Activated CD8-positive, alpha-beta memory T cell treated with anti-CD3 and anti-CD28 coated beads, Interleukin-2, amount 50 U/mL, for 1 hour (primary cell): ENCODE measurements around the gene CAPN14.
A peak's percentile ranks its signal among the peaks of the same experiment; 100 is the strongest.

Experiments used
- DNase-seq: peaks from one replicate; pipeline ENCODE4 v3.0.0-alpha.2; 2020; ENCODE audit errors: extremely low read depth

Gene CAPN14

DNA sequence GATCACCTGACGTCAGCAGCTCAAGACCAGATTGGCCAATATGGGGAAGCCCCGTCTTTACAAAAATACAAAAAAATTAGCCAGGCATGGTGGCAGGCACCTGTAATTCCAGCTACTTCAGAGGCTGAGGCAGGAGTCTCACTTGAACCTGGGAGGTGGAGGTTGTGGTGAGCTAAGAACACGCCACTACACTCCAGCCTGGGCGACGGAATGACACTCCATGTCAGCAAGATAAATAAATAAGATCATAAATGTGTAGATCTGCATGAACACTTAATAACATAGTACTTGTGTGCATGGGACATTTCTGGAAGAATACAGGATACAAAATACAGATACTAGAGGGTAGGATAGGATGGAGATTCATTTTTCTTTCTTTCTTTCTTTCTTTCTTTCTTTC, 25.7 kb upstream of the CAPN14 start:
- no peak for DNase-seq

DNA sequence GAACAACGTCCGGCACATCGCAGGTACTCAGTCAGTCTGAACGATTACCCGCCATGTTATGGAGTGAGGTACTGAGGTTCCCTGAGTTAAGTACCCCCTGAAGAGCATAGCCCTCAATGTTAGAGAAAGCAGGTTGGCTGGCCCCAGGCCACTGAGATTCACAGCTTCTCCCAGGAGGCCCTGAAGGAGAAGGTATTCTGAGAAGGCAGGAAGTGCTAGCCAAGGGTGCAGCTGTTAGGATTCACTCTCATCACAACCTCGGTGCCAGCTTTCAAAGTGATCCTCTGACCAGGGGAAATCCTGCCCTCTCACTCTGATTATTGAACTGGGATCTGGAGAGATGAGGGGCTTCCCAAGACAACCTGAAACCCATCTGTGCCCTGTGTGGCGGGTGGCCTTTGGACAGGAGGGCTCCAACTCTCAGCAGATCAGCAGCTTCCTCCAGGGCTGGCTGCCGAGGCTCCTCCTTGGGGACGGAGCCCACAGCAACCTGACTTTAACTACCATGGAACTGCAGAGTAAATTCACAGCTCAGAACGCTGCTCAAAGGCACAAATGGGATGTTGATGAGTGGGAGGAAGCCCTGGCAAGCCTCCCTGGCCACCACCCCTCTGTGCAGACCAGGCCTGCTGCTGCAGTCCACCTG, 24.4 kb upstream of the CAPN14 start:
- no peak for DNase-seq

DNA sequence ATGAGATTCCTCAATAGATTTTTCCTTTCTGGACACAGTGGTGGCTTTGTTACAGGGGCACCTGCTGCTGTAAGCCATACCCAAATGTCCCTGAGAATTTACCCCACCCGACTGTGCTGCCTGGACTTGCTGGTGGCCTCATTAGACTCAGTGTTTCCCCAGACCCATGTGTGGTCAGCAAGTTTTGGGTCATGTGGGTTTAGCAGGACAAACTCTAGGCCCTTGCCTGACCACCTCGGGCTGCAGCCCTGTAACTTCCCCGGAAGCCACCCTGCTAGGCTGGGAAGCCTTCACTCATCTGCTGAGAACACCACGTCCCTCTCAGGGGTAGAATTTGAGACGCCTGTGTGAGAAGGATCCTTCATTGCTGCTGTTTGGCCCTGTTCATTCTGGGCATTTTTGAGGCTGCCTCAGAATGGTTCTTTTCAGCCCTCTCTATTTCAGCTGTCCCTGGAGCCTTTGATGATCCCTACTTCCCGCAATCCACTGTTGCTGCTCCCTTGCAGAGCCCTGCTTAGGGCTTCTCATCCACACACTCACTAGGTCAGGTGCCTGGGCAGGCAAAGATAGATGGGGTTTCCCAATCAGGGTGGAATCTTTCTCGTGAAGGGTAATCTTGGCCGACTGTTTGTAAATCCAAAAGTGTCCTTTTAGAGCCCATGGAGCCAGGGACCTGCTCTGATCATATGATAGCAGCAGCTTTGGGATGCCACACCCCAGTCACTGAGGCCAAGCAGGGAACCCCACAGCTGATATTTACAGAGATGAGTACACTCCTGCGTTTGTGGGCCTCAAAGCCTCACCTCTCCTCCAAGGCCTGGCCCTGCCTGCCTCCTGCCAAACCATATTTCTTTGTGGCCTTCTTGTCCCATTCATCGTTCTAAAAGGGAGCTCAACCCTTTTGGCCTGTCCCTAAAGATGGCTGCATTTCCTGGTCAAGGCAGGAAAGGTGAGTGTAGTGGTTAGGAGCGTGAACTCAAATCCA, 23.4 kb upstream of the CAPN14 start:
- DNase-seq = no peak

DNA sequence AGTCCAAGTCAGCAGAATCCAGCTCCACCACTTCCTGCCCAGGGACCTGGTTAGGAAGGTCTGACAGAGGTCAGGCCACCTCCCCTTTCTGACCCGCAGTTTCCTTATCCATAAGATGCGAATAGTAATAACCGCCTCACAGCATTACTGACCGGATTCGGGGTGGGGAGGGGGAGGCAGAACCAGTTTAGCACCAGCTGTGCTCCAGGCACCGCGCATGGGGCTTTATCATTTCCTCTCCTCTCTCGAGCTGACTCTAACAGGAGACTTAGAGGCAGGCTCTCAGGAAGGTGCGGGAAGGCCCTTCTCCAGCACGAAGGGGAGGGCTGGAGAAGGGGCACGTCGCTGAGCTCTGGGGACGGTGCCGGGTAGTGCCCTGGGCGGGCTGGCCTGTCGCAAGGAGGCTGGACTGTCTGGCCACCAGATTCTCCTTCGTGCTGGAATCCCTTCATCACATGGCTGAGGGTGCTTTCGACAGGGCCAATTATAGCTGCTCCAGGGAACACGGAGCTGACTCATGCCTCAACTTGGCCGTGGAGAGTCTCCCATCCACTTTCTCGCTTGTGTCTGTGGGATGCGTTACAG, 22.4 kb upstream of the CAPN14 start:
- DNase-seq = no peak

DNA sequence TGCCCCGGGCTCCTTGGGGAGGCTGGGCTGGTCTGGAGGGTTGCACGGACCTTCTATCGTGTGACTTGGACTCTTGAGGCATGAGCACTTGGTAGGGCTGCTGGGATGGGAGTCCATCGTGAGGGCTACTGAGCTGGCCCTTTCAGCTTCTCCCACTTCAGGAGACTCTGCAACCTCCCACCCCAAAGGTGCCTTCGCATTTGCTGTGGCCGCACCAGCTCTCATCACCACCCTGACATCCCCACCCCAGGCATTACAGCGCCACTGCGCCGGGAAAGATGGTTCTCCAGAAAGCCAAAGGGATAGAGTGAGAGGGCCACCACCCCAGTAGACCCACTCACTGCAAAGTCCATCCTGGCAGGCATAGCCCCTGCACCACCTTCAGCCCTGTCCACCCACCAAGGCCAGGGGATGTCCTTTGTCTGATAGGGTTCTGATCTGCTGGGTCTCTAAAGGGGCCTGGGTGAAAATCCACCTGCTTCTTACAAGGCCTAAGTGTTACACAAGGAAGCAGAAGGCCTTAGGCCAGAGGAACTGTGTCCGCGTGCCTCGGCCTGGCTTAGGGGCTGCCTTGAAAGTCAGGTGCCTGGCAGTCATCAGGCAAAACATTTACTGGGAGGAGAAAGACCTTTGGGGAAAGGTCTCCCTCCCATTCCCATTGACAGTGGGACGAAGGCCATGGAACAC, 21.7 kb upstream of the CAPN14 start:
- no peak for DNase-seq

DNA sequence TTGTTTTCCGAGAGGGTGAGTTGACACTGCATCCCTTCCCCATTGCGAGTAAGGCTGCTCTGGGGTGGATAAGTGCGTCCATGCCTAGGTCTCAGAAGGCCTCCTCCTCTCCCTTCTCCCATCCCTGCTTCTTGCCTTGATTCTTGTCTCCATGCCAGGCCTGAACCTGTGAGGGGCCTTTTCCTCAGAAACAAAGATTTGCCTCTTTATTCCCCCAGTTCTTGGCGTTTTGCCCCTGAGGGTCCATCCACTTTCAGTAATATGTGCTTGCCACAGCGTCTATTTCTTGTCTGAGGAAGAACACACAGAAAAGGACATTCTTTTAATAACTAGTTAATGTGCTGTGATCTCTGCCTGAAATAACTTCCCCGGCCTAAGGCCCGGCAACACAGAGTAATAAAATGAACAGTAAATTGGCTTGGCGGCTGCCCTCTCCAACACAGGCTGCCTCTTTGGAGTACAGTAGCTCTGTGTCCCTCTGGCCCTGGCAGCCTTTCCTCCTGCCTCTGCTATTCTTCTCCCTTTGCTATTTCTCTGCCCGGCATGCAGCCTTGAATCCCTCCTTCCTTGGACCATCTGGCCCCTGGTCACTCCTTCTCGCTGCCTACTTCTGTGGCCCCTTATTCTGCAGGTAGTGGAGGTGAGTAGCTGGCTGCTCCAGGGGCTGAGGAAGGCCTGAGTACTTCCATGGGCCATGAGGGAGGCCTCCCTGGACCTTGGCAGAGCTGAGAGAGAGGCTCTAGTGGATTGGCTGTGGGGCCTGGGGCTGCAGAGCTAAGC, 21.0 kb upstream of the CAPN14 start:
- no peak for DNase-seq

DNA sequence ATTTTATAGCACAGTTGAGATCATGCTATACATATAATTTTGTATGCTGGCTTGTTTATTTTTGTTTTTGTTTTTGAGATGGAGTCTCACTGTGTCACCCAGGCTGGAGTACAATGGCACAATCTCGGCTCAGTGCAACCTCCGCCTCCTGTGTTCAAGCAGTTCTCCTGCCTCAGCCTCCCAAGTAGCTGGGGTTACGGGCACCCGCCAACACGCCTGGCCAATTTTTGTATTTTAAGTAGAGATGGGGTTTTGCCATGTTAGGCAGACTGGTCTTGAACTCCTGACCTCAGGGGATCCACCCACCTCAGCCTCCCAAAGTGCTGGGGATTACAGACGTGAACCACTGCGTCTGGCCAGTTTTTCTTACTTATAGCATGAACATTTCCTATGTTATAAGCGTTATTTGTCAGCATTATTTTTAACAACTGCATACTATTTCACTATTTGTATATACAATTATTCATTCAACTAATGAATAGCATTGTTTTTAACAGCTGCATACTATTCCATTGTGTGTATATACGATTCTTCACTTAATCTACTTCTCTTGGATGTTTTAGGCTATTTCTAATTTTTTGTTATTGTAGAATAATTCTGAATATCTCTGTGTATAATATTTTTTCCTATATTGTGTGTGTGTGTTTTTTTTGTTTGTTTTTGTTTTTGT, 20.2 kb upstream of the CAPN14 start:
- no peak for DNase-seq

DNA sequence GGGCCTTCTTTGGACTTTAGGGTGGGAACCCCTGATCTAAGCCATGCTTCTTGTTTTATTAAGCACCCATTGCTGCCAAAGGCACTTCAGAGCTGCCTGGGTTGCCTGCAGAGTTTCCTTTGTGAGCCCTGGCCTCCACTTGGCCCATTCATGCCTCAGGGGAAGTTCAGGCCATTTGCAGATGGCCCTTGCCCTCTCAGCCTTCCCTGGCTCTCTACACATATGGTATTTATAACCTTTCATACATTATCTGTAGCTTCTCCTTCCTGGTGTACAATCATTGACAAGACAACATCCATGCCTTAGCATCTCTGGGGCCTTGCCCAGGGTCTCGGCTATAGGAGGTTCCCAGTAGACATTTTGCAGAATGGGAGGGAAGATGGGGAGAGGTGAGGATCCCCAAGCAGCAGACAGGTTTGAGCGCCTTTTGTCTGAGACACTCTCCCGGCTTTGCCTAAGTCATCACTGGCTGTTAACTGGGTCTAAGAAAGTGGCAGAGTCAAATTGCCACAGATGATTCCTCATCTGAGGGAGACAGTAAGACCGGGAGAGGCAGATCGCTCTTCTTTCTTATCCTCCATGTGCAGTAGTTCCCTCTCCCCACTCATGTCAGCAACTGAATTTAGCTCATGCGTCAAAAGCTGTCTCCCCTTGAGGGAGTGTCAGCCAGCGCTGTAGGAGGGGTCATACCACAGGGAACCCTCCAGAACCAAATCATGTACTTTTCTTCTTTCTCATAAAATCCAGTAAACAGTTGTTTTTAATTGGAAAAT, 19.3 kb upstream of the CAPN14 start:
- DNase-seq = no peak

DNA sequence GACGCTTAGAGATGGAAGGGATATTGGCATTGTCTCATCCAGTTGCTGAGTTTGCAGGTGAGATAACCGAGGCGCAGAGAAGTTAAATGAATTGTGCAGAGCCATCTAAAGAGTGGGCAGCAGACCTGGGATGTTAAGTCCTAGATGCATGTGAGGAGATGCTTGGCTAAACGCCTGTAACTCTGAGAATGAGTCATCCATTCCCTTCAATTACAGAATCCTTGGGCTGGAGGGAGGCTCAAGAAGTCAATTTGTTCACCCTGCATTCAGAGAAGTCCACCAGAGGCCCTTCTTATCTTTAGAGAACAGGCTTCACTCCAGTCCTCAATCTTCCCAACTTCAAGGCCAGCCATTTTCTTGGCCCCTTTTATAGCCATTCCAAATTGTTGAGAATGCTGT, 18.2 kb upstream of the CAPN14 start:
- no peak for DNase-seq

DNA sequence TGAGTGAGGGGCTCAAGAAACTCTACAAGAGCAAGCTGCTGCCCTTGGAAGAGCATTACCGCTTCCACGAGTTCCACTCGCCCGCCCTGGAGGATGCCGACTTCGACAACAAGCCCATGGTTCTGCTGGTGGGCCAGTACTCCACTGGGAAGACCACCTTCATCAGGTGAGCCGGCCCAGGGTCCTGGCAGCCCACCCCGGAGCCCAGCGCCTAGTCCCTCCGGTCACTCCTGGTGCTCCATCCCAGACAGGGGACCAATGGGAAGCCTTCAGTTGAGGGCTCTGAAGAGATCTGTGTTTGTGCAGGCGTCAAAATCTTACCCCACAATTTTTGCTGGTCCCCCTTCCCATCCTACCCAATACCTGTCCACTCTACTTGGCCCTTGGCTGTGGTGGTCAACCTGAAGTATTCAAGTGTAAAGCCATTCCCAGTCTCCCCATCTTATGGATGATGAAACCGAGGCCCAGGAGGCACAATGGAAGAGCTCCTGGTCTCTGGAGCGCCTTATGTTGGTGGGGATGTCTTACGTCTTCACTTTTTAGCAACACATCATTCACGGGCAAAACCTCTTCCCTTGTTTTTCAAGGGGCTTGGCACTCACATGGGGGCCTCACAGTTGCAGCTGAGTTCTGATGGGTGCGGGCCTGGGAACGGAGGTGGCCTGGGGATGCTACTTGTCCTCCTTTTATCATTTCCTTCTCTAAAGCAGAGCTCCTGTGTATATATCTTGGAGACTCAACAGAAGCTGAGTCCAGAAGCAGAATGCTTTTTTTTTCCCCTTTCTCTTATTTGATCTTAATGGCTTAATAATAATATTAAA, 17.6 kb upstream of the CAPN14 start:
- no peak for DNase-seq

DNA sequence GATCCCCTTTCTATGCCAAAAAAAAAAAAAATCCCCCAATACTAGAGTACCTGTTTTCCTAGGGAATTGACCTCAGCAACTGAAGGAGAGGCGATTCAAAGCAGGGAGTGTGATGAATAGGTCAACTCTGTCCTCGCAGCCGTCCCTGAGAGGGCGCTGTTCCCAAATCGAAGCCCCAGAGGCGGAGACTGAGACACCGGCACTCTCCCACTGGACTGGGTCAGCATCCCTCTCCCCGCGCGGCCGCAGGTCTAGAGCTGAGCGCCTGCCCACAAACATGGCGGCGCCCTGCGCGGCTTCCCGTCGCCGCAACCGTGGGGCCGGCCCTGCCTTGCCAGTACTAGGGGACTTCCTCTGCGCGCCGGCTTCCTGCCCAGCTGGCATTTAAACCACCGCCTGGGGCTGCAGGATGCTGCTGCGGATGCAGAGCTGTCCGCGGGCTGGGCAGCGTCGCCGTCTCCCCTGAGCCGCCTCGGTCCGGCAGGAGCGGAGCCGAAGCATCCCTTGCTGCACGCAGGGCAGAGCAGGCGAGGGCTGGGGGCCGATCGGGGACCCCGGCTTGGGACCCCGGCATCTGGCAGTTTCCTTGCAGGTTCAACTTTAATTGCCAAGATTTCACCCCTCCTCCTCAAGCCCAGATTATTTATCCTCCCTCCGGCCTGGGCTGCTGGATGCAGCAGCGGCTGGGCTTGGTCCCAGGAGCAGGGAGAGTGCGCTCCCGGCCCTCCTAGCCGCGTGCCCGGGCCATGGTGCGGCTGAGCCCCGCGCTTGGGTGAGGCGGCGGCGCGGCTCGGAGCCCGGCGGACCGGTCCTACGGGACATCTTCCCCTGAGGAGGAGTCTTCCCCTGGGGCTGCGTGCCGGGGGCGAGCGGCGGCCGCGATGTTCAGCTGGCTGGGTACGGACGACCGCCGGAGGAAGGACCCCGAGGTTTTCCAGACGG, 16.7 kb upstream of the CAPN14 start, which contains the start of gene EHD3:
EHD3 (plus strand) TSS at position 412 of the 942 bp plus-strand sequence; CDS start at position 882, 470 bp downstream.
- peak; percentile 22 for DNase-seq

DNA sequence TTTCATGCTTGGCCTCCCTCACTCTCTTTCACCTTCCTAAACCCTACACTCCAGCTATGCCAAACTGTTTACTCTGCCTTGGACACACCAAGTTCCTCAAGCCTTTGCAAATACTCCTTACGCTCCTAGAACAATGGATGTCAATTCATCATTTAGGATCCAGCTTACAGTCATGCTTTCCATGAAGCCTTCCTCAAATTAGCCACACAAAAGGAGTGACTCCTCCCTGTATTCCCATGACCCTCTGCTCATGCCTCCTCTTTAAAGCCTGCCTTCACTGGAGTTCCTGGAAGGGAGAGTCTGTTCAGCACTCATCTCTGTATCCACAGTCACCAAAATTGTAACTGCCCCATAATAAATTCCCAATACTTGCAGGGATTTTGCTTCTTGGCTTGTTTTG, 15.9 kb upstream of the CAPN14 start:
- DNase-seq = no peak

DNA sequence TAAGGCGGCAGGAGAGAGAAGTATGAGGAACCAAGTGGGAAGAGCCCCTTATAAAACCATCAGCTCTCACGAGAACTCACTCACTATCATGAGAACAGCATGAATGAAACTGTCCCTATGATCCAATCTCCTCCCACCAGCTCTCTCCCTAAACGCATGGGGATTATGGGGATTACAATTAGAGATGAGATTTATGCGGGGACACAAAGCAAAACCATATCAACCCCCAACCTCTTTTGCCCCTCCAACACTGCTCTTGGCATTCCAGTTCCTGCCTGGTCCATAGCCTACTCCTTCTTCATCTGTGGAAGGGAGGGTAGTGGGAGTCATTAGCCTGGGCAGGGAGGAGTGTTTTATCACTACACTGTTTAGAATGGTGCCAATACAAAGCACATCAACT, 15.3 kb upstream of the CAPN14 start:
- no peak for DNase-seq

DNA sequence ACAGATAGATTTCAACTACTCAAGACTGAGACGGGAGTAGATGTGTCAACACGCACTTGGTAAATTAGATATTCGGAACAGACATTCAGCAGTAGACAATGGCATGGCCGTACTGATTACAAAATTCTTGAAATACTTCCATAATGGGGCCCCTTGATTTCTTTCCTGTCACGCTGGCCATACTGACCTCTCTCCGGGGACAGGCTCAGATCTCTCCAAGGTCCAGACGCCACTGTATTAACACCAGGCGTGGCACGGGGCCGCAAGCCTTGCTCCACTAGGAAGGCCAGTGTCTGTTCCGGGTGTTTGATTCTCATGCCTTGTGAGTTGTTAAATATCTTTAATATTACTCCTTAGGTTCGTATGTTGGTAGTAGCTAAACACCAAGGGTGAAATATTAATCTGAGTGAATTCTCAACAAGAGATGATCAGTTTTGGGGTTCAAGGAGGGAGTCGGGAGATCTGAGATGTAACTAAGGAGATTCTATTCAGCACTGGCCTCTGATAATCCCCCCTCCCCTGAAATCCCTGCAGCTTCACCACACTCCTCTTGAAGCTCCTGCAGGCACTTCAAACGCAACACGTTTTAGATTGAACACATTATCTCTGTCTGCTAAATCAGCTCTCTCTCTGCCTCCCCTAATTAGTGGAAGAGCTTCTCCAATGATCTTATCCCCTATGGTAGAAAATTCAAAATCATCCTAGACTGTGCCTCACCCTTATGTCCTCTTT, 14.4 kb upstream of the CAPN14 start:
- DNase-seq = no peak

DNA sequence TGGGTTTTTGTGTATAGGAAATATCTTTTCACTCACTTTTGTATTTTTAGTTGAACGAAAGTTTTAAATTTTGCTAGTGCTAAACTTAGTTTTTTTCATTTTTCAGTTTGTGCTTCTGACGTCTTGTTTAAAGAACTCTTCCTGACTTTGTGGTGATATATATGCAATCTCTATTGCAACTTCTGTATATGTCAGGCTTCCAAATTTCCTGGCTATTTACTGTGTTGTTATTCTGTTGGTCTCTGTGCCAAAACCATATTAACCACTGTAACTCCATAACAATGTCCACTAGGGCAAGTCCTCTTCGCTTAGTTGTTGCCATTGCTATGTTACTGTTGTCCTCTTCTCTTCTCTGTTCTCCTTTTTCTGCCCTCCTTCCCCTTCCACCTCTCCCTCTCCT, 13.4 kb upstream of the CAPN14 start:
- DNase-seq = no peak

DNA sequence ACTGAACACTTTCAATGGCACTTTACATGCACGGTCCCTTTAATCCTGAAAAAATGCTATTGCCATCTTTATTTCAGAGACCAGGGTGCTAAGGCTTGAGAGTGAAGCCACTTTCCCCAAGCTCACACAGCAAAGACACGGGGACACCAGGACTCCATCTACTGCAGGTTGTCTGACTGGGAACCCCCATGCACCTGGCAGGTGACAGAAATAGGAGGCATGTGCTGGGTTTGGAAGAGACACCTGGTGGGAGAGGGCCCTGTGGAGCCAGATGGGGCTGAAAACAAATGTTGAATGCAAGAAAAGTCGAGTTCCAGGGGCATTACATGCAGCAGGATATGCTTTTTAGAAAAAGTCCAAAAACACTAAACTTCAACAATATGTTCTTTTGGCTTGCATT, 11.4 kb upstream of the CAPN14 start:
- DNase-seq = no peak

DNA sequence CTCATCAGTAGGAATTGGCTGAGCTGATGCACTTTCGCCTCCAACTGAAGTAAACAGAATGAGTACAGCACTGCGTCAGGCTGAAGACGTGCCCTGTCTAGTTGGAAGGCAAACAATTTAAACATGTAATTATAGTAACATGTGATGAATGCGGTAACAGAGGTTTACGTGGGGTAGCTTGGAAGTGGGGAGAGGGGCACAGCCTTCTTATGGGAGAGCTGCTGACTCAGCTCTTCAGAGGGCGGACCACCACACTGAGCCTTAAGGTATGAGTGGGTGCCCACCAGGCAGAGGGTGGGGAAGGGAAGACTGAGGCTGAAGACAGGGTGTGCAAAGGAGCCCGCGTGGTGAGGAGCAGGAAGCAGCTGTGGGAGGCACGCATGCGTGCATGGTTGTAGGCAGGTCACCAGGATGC, 10.4 kb upstream of the CAPN14 start:
- DNase-seq = no peak
